Upper lobe of right lung (tissue), 1 donor: ENCODE measurements around the gene FUT8. TPM values are rescaled to one million over a fixed set of nuclear protein-coding genes. Genes with fewer than 3 reads are reported as not detected.

Experiments used
- ATAC-seq: fragments of 200-7000 bp; cut with Tn5 transposase; one replicate; pipeline ENCODE4 v1.9.1; 2020; ENCODE audit warnings: mild to moderate bottlenecking, moderate library complexity
- DNase-seq: peaks from one replicate; pipeline ENCODE4 v3.0.0-alpha.2; 2020
- H3K27ac ChIP-seq: fragments of 200-600 bp; one replicate; pipeline ENCODE4 v1.8.0; 2022
- H3K27me3 ChIP-seq: fragments of 200-600 bp; one replicate; pipeline ENCODE4 v1.8.0; 2022; ENCODE audit warnings: mild to moderate bottlenecking
- H3K36me3 ChIP-seq: fragments of 200-600 bp; one replicate; pipeline ENCODE4 v1.8.0; 2022
- H3K4me1 ChIP-seq: fragments of 200-600 bp; one replicate; pipeline ENCODE4 v1.8.0; 2022
- H3K4me3 ChIP-seq: fragments of 200-600 bp; one replicate; pipeline ENCODE4 v1.8.0; 2022; ENCODE audit warnings: mild to moderate bottlenecking
- H3K9me3 ChIP-seq: fragments of 200-600 bp; one replicate; pipeline ENCODE4 v1.8.0; 2022
- intact Hi-C: fragments of 100-400 bp; cut with DNase I; formaldehyde crosslinking; loops from one replicate; pipeline ENCODE4 v1.11.0; 2022
- total RNA-seq: library from RNA; stranded (reverse); fragmentation: NEBNext Ultra II Directional; extraction: Animal tissue kit (Norgen Biotek cat#: 25700); gene quantifications from one replicate; pipeline ENCODE4 v1.2.1, GENCODE V29; 2021
- TF ChIP-seq, protein P1 (sequence below): fragments of 200-600 bp; IDR thresholded peaks from one replicate; pipeline ENCODE4 v1.8.0; 2022; ENCODE audit warnings: antibody characterized with exemption
- donor health status: DM: no; HTN: yes; CAD: no; lungs with severe emphysema.

Gene FUT8
- total RNA-seq, 1 donor from 2014 or later: 31.8 TPM

GRCh38 chr14:65392296-65392695 lies 20.2 kb upstream of the FUT8 start:
- Histone ChIP-seq H3K4me3 (no peak overlapping the region), H3K36me3 (no peaks in the 10 kb centered on the region), H3K27ac (no peak overlapping the region), H3K27me3 (no peaks in the 10 kb centered on the region), H3K9me3 (peaks cover 4% of the 10 kb centered on the region), H3K4me1 (no peaks in the 10 kb centered on the region)
- ATAC-seq: no peak
- DNase-seq: no peak
- intact Hi-C loops: no loop called here
- TF ChIP-seq, protein P1, sequence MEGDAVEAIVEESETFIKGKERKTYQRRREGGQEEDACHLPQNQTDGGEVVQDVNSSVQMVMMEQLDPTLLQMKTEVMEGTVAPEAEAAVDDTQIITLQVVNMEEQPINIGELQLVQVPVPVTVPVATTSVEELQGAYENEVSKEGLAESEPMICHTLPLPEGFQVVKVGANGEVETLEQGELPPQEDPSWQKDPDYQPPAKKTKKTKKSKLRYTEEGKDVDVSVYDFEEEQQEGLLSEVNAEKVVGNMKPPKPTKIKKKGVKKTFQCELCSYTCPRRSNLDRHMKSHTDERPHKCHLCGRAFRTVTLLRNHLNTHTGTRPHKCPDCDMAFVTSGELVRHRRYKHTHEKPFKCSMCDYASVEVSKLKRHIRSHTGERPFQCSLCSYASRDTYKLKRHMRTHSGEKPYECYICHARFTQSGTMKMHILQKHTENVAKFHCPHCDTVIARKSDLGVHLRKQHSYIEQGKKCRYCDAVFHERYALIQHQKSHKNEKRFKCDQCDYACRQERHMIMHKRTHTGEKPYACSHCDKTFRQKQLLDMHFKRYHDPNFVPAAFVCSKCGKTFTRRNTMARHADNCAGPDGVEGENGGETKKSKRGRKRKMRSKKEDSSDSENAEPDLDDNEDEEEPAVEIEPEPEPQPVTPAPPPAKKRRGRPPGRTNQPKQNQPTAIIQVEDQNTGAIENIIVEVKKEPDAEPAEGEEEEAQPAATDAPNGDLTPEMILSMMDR: no peak

DNA sequence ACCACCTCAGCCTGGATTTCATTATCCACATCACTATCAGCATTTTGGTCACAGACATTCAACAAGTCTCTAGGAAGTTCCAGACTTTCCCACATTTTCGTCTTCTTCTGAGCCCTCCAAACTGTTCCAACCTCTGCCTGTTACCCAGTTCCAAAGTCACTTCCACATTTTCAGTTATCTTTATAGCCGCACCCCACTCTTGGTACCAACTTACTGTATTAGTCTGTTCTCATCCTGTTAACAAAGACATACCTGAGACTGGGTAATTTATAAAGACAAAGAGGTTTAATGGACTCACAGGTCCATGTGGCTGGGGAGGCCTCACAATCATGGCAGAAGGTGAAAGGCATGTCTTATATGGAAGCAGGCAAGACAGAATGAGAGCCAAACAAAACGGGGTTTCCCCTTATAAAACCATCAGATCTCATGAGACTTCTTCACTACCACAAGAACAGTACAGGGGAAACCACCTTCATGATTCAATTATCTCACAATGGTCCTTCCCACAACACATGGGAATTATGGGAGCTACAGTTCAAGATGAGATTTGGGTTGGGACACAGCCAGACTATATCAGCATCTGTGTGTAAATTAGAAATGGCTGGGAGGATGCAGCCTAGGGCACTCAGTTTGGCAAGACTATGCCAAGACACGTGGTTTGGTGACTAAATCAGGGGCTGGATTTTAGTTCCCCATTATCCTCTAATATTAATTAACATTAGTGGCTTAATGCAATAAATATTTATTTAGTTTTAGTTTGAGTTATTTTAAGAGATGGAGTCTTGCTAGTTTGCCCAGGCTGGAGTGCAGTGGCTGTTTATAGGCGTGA lies 16.2 kb upstream of the FUT8 start:
- TF ChIP-seq, protein P1: no peak
- Histone ChIP-seq H3K4me1 (no peaks in the 10 kb centered on the region), H3K27me3 (no peaks in the 10 kb centered on the region), H3K36me3 (no peaks in the 10 kb centered on the region), H3K27ac (no peak overlapping the region), H3K4me3 (no peak overlapping the region), H3K9me3 (peaks cover 4% of the 10 kb centered on the region)
- intact Hi-C loops: no loop called here
- no peak for ATAC-seq
- no peak for DNase-seq

- H3K27me3 ChIP-seq: no peaks in the 10 kb centered on the region
- TF ChIP-seq, protein P1: no peak
- no peak overlapping the region for H3K27ac ChIP-seq
- no peaks in the 10 kb centered on the region for H3K9me3 ChIP-seq
- intact Hi-C loops: no loop called here
- DNase-seq (no peak), ATAC-seq (no peak)
- no peaks in the 10 kb centered on the region for H3K36me3 ChIP-seq
- no peak overlapping the region for H3K4me3 ChIP-seq
- no peaks in the 10 kb centered on the region for H3K4me1 ChIP-seq
Measured at GRCh38 chr14:65403231-65403630, 9.3 kb upstream of the FUT8 start.

GRCh38 chr14:65408113-65408512 lies 4.4 kb upstream of the FUT8 start:
- intact Hi-C loops: no loop called here
- no peak for ATAC-seq
- no peak for DNase-seq
- no peaks in the 10 kb centered on the region for H3K27me3 ChIP-seq
- no peaks in the 10 kb centered on the region for H3K9me3 ChIP-seq
- peaks cover 3% of the 10 kb centered on the region for H3K4me1 ChIP-seq
- TF ChIP-seq, protein P1: no peak
- no peak overlapping the region for H3K27ac ChIP-seq
- H3K4me3 ChIP-seq: no peak overlapping the region
- no peaks in the 10 kb centered on the region for H3K36me3 ChIP-seq

DNA sequence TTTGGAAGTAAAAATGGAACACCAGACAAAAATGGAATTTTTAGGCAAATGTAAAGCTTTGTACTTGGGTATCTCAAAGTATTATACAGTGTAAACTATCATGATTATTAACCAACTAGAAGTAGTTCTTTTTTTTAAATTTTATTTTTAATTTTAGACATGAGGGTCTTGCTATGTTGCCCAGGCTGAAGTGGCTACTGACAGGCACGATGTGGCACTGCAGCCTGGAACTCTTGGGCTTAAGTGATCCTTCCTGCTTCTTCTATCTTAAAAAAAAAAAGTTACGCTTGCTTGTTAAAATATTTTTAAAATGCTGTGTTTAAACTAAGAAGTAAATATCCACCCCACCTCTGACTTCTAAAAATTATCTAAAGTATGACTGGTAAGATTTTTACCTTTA lies 1.9 kb upstream of the FUT8 start:
- no peak for DNase-seq
- H3K9me3 ChIP-seq: no peaks in the 10 kb centered on the region
- no peaks in the 10 kb centered on the region for H3K27me3 ChIP-seq
- TF ChIP-seq, protein P1: no peak
- no peak overlapping the region for H3K4me3 ChIP-seq
- no peak for ATAC-seq
- intact Hi-C loops: loop anchor here (10.0 kb wide), 1 partner anchor 414 kb away; no protein-coding TSS in a partner anchor
- no peaks in the 10 kb centered on the region for H3K36me3 ChIP-seq
- peaks cover 11% of the 10 kb centered on the region for H3K4me1 ChIP-seq
- peak overlapping the region; percentile 96 for H3K27ac ChIP-seq
